Right lobe of liver (tissue), 4 donors: ENCODE measurements around the gene SIK1.
"Not testable (repeated sequence)": the region's sequence is repeated elsewhere in the genome, so short reads cannot be mapped to it uniquely, and the experiment has no call there.

ENCODE experiments used
- CTCF ChIP-seq, 4 donors: fragments of 200-600 bp in 3 of 4; fragments of 450-650 bp in 1 of 4; IDR thresholded peaks; one replicate each; pipeline versions ENCODE4 v1.5.1 to v1.8.0; 2016 to 2022; ENCODE audit warnings: antibody characterized with exemption in 4 of 4, mild to moderate bottlenecking in 2 of 4
- POLR2A ChIP-seq: fragments of 450-650 bp; IDR thresholded peaks from one replicate; pipeline ENCODE4 v1.6.1; 2017; ENCODE audit warnings: antibody characterized with exemption, mild to moderate bottlenecking
- donor health status: DM: no; HTN: no; CAD: no.
- donor health status: DM: no; HTN: no; CAD: no.
- donor health status: DM: no; HTN: yes; CAD: no.

DNA sequence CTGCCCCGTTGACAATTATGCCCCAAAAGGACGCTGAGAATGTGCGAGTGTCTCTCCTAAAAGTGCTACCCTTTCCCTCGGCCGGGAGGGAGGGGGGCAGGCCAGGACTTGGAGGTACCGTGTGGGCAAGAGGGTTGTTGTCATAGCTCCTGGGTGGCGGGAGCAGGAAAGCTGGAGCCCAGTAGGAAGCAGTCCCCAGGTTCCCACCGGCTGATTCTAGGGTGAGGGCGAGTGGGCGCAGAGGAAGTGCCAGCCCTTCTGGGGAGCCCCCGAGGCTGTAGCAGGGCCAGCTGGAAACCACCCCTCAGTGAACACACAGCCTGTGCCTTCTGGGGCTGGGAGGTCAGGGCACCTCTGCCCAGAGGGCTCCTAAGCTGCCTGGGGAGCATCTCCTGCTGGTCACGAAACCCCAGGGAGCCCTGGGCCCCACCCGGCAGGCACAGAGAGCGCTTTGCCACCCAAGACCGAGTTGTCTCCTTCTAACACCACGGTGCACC lies 47.3 kb downstream of the SIK1 start:
- TF ChIP-seq POLR2A; CTCF (IDR thresholded peaks at IDR 0.05): not testable (repeated sequence)
